ENCODE measurements around the gene TAX1BP3.

The TAX1BP3 gene

GRCh38 chr17:3655766-3656165 is 12.6 kb downstream of the TAX1BP3 start:
- peak; percentile 0 for DNase-seq
- Histone ChIP-seq H3K79me2 (ENCODE audit: low read length) (no peaks in the 10 kb centered on the region), H3K36me3 (replicated peaks; ENCODE audit: insufficient read depth, low read length) (no peaks in the 10 kb centered on the region), H4K20me1 (ENCODE audit: insufficient read depth, low read length) (no peaks in the 10 kb centered on the region), H3K27me3 (replicated peaks; ENCODE audit: insufficient read depth, low read length) (no peaks in the 10 kb centered on the region), H3K27ac (ENCODE audit: low read length) (no peak overlapping the region), H3K4me3 (ENCODE audit: low read length) (no peak overlapping the region), H3K4me1 (ENCODE audit: low read length) (no peaks in the 10 kb centered on the region), H3K9ac (ENCODE audit: low read length) (no peak overlapping the region), H2AFZ (ENCODE audit: low read length) (no peak overlapping the region), H3K4me2 (ENCODE audit: low read depth, low read length) (no peak overlapping the region), H3F3A (ENCODE audit: insufficient read depth, low read length) (no peaks in the 10 kb centered on the region), H3K9me2 (replicated peaks; ENCODE audit: insufficient read depth, low read length) (no peaks in the 10 kb centered on the region), H3K9me3 (replicated peaks; ENCODE audit: insufficient read depth, low read length) (no peaks in the 10 kb centered on the region)
- TF ChIP-seq CTCF (IDR thresholded peaks at IDR 0.05; ENCODE audit: low read length) (no peak), EZH2phosphoT487 (IDR thresholded peaks at IDR 0.05; ENCODE audit: low read length) (no peak), EZH2 (optimal IDR thresholded peaks at IDR 0.05; ENCODE audit: low read depth, low read length) (no peak)

- no peak overlapping the region for H3K4me3 ChIP-seq (ENCODE audit: low read length)
- no peaks in the 10 kb centered on the region for H3K79me2 ChIP-seq (ENCODE audit: low read length)
- H3K36me3 ChIP-seq (replicated peaks; ENCODE audit: insufficient read depth, low read length): no peaks in the 10 kb centered on the region
- H3K27ac ChIP-seq (ENCODE audit: low read length): no peak overlapping the region
- no peak overlapping the region for H2AFZ ChIP-seq (ENCODE audit: low read length)
- no peaks in the 10 kb centered on the region for H3K27me3 ChIP-seq (replicated peaks; ENCODE audit: insufficient read depth, low read length)
- H3K4me2 ChIP-seq (ENCODE audit: low read depth, low read length): no peak overlapping the region
- no peak overlapping the region for H3K9ac ChIP-seq (ENCODE audit: low read length)
- H3F3A ChIP-seq (ENCODE audit: insufficient read depth, low read length): no peaks in the 10 kb centered on the region
- TF ChIP-seq CTCF (IDR thresholded peaks at IDR 0.05; ENCODE audit: low read length) (peak; percentile 41), EZH2 (optimal IDR thresholded peaks at IDR 0.05; ENCODE audit: low read depth, low read length) (no peak)
- peak; percentile 34 for DNase-seq
- H3K9me3 ChIP-seq (replicated peaks; ENCODE audit: insufficient read depth, low read length): no peaks in the 10 kb centered on the region
- no peaks in the 10 kb centered on the region for H3K9me2 ChIP-seq (replicated peaks; ENCODE audit: insufficient read depth, low read length)
- no peaks in the 10 kb centered on the region for H3K4me1 ChIP-seq (ENCODE audit: low read length)
- H4K20me1 ChIP-seq (ENCODE audit: insufficient read depth, low read length): no peaks in the 10 kb centered on the region
Observed at GRCh38 chr17:3647769-3648555, 20.4 kb downstream of the TAX1BP3 start.

GRCh38 chr17:3647251-3647650 is 21.1 kb downstream of the TAX1BP3 start:
- no peak overlapping the region for H3K27ac ChIP-seq (ENCODE audit: low read length)
- DNase-seq: no peak
- no peaks in the 10 kb centered on the region for H3K36me3 ChIP-seq (replicated peaks; ENCODE audit: insufficient read depth, low read length)
- no peaks in the 10 kb centered on the region for H3F3A ChIP-seq (ENCODE audit: insufficient read depth, low read length)
- H3K4me2 ChIP-seq (ENCODE audit: low read depth, low read length): no peak overlapping the region
- H3K9me2 ChIP-seq (replicated peaks; ENCODE audit: insufficient read depth, low read length): no peaks in the 10 kb centered on the region
- H3K9me3 ChIP-seq (replicated peaks; ENCODE audit: insufficient read depth, low read length): no peaks in the 10 kb centered on the region
- H3K4me1 ChIP-seq (ENCODE audit: low read length): no peaks in the 10 kb centered on the region
- no peaks in the 10 kb centered on the region for H3K27me3 ChIP-seq (replicated peaks; ENCODE audit: insufficient read depth, low read length)
- no peak overlapping the region for H2AFZ ChIP-seq (ENCODE audit: low read length)
- H3K9ac ChIP-seq (ENCODE audit: low read length): no peak overlapping the region
- TF ChIP-seq CTCF (IDR thresholded peaks at IDR 0.05; ENCODE audit: low read length) (no peak), EZH2 (optimal IDR thresholded peaks at IDR 0.05; ENCODE audit: low read depth, low read length) (no peak), EZH2phosphoT487 (IDR thresholded peaks at IDR 0.05; ENCODE audit: low read length) (no peak)
- H3K79me2 ChIP-seq (ENCODE audit: low read length): no peaks in the 10 kb centered on the region
- H4K20me1 ChIP-seq (ENCODE audit: insufficient read depth, low read length): no peaks in the 10 kb centered on the region
- H3K4me3 ChIP-seq (ENCODE audit: low read length): no peak overlapping the region
